Fibroblast of lung (primary cell): ENCODE results near the gene GPD1L. TPM values are rescaled to one million over a fixed set of nuclear protein-coding genes. Genes with fewer than 3 reads are reported as not detected.
A peak's percentile ranks its signal among the peaks of the same experiment; 100 is the strongest.

Source experiments
- DNase-seq, 2 donors: peaks; one replicate each; pipeline versions ENCODE4 v3.0.0 to v3.0.0-alpha.2; 2010; ENCODE audit warnings: low read depth in 2 of 2
- H2AFZ ChIP-seq: 2 replicates; pipeline ENCODE4 v1.5.1; 2012; ENCODE audit warnings: low read length, control low read depth, inconsistent platforms
- H3K27ac ChIP-seq: 2 replicates; pipeline ENCODE4 v1.5.1; 2011; ENCODE audit warnings: low read length, control low read depth; ENCODE audit not compliant: insufficient read depth
- H3K27me3 ChIP-seq: 2 replicates; pipeline ENCODE4 v1.5.1; 2011; ENCODE audit warnings: mild to moderate bottlenecking, low read length; ENCODE audit not compliant: control insufficient read depth, insufficient read depth
- H3K36me3 ChIP-seq: 2 replicates; pipeline ENCODE4 v1.5.1; 2011; ENCODE audit warnings: low read length; ENCODE audit not compliant: control insufficient read depth, insufficient read depth
- H3K4me1 ChIP-seq: 2 replicates; pipeline ENCODE4 v1.5.1; 2011; ENCODE audit warnings: low read length; ENCODE audit not compliant: control insufficient read depth, insufficient read depth; ENCODE audit errors: extremely low read depth
- H3K4me2 ChIP-seq: 2 replicates; pipeline ENCODE4 v1.5.1; 2011; ENCODE audit warnings: low read length, control low read depth; ENCODE audit not compliant: insufficient read depth; ENCODE audit errors: extremely low read depth
- H3K4me3 ChIP-seq, 4 experiments: fragments of 200-600 bp in 1 of 4; sonication (generic) in 1 of 4; replicated peaks in 1 of 4; 2 replicates each; pipeline ENCODE4 v1.5.1; 2011 to 2016; ENCODE audit warnings: low read length in 4 of 4, low read depth in 3 of 4, mild to moderate bottlenecking in 3 of 4, control low read depth in 2 of 4, inconsistent platforms in 1 of 4, mixed read lengths in 1 of 4; ENCODE audit not compliant: insufficient read depth in 1 of 4; ENCODE audit errors: control extremely low read depth in 1 of 4
- H3K79me2 ChIP-seq: 2 replicates; pipeline ENCODE4 v1.5.1; 2012; ENCODE audit warnings: mild to moderate bottlenecking, low read length, inconsistent platforms; ENCODE audit not compliant: control insufficient read depth, insufficient read depth
- H3K9ac ChIP-seq: 2 replicates; pipeline ENCODE4 v1.5.1; 2011; ENCODE audit warnings: mild to moderate bottlenecking, low read length, control low read depth; ENCODE audit not compliant: insufficient read depth
- H3K9me3 ChIP-seq: 2 replicates; pipeline ENCODE4 v1.5.1; 2012; ENCODE audit warnings: low read depth, low read length; ENCODE audit not compliant: control insufficient read depth, insufficient read depth
- H4K20me1 ChIP-seq: 2 replicates; pipeline ENCODE4 v1.5.1; 2011; ENCODE audit warnings: low read length; ENCODE audit not compliant: control insufficient read depth, insufficient read depth; ENCODE audit errors: extremely low read depth
- CTCF ChIP-seq, 2 donors: IDR thresholded peaks in 1 of 2; conservative IDR thresholded peaks in 1 of 2; 1 replicate in 1 of 2; 2 replicates in 1 of 2; pipeline ENCODE4 v1.5.1; 2011 to 2012; ENCODE audit warnings: low read length in 2 of 2, control low read depth in 1 of 2, inconsistent platforms in 1 of 2, low read depth in 1 of 2, mild to moderate bottlenecking in 1 of 2
- EZH2 ChIP-seq: IDR thresholded peaks from 2 replicates; pipeline ENCODE4 v1.5.1; 2012; ENCODE audit warnings: low read length, control low read depth, mild to moderate bottlenecking; ENCODE audit errors: missing control alignments
- polyA plus RNA-seq, 2 donors: library from polyadenylated mRNA; depleted of rRNA in 1 of 2; stranded (reverse) in 1 of 2; unstranded in 1 of 2; fragments of >200 nt; gene quantifications; 2 replicates each; pipeline ENCODE4 v1.2.1, GENCODE V29; 2011 to 2012; ENCODE audit warnings: missing spikeins in 1 of 2
- total RNA-seq: library from RNA; depleted of rRNA; stranded (reverse); fragments of >200 nt; gene quantifications from 2 replicates; pipeline ENCODE4 v1.2.1, GENCODE V29; 2014

The GPD1L gene
- total and polyA plus RNA-seq, 2 donors (not counting 1 experiment from before 2014, with no cell fraction given): 5.8 to 15.0 TPM

DNA sequence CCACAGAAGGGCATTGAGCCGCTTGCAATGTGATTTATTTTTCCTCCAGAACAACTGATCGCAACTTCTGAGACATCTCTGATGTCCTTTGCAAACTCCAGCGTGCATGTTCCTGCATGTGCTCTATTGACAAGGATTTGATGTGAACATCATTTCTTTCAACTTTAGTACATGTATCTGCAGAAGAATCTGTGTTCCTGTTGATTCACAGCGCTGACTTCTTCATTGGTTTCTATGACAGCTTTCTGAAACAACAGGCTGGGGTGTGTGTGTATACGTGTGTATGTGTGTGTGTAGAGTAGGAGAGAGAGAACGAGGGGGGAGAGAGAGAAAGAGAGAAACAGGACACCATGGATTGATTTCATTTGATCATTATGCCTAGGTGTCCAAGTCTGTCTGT is 75.4 kb downstream of the GPD1L start:
- Histone ChIP-seq H3K27ac (no peak overlapping the region), H3K9ac (no peak overlapping the region), H3K4me2 (no peak overlapping the region), H3K79me2 (no peaks in the 10 kb centered on the region), H3K36me3 (no peaks in the 10 kb centered on the region), H2AFZ (no peak overlapping the region), H3K4me1 (no peaks in the 10 kb centered on the region), H3K9me3 (no peaks in the 10 kb centered on the region), H3K4me3 (no peak overlapping the region), H3K27me3 (peaks cover 2% of the 10 kb centered on the region), H4K20me1 (no peaks in the 10 kb centered on the region)
- DNase-seq: no peak
- TF ChIP-seq CTCF (conservative IDR thresholded peaks at IDR 0.05 in 1 of 2, IDR thresholded peaks at IDR 0.05 in 1 of 2; ENCODE audit: low read depth in 1 of 2, low read length in 2 of 2) (no peak), EZH2 (no peak)

GRCh38 chr3:32184187-32184730 is 77.8 kb downstream of the GPD1L start:
- Histone ChIP-seq H3K4me2 (no peak overlapping the region), H2AFZ (no peak overlapping the region), H3K27me3 (peaks cover 2% of the 10 kb centered on the region), H3K4me3 (no peak overlapping the region), H3K9ac (no peak overlapping the region), H3K36me3 (no peaks in the 10 kb centered on the region), H3K4me1 (no peaks in the 10 kb centered on the region), H4K20me1 (no peaks in the 10 kb centered on the region), H3K9me3 (no peaks in the 10 kb centered on the region), H3K79me2 (no peaks in the 10 kb centered on the region), H3K27ac (no peak overlapping the region)
- DNase-seq: peak in 1 of 2 donors; percentile 87
- no peak for TF ChIP-seq CTCF (conservative IDR thresholded peaks at IDR 0.05 in 1 of 2, IDR thresholded peaks at IDR 0.05 in 1 of 2; ENCODE audit: low read depth in 1 of 2, low read length in 2 of 2)

DNA sequence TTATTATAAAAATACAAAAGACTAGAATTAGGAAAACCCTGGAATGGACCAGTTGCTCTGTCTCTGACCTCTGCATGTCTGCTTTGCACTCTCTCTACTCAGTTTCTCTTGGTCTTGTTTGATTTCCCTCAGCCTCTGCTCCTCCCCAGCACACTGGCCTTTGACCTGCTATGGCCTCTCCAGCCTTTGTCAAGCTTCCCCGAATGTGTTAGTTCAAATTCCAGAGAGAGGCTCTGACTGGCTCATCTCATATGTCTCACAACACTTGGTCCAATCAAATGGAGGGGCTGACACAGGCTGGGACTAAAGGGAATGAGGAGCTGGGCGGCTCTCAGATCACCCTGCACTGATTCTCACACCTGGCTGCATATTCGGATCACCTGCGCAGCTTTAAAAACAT is 79.7 kb downstream of the GPD1L start:
- H2AFZ ChIP-seq: no peak overlapping the region
- no peak for DNase-seq
- H3K79me2 ChIP-seq: no peaks in the 10 kb centered on the region
- H3K27me3 ChIP-seq: peaks cover 2% of the 10 kb centered on the region
- H3K4me3 ChIP-seq: no peak overlapping the region
- no peaks in the 10 kb centered on the region for H3K4me1 ChIP-seq
- H3K36me3 ChIP-seq: no peaks in the 10 kb centered on the region
- TF ChIP-seq CTCF (conservative IDR thresholded peaks at IDR 0.05 in 1 of 2, IDR thresholded peaks at IDR 0.05 in 1 of 2; ENCODE audit: low read depth in 1 of 2, low read length in 2 of 2) (no peak), EZH2 (no peak)
- H3K9ac ChIP-seq: no peak overlapping the region
- H3K27ac ChIP-seq: no peak overlapping the region
- no peaks in the 10 kb centered on the region for H4K20me1 ChIP-seq
- no peak overlapping the region for H3K4me2 ChIP-seq
- H3K9me3 ChIP-seq: no peaks in the 10 kb centered on the region
